Brain microvascular endothelial cell (primary cell): ENCODE data around the gene USP2.

Source experiments
- DNase-seq: peaks from one replicate; pipeline ENCODE4 v3.0.0-alpha.2; 2020
- H3K27ac ChIP-seq: fragments of 250-450 bp; sonication (Bioruptor Pico); 2 replicates; pipeline ENCODE4 v1.5.1; 2020; ENCODE audit warnings: mild to moderate bottlenecking, moderate library complexity
- H3K27me3 ChIP-seq: fragments of 250-450 bp; sonication (Bioruptor Pico); replicated peaks from 2 replicates; pipeline ENCODE4 v1.5.1; 2020; ENCODE audit warnings: mild to moderate bottlenecking
- H3K36me3 ChIP-seq: fragments of 250-450 bp; sonication (Bioruptor Pico); replicated peaks from 2 replicates; pipeline ENCODE4 v1.5.1; 2020; ENCODE audit warnings: mild to moderate bottlenecking
- H3K4me3 ChIP-seq: 2 replicates; pipeline ENCODE4 v1.5.1; 2011; ENCODE audit warnings: low read depth, mild to moderate bottlenecking, control low read depth, low read length, moderate library complexity
- in situ Hi-C: cut with HindIII; loops from 2 replicates; pipeline ENCODE4 v1.10.0; 2017; ENCODE audit warnings: low sequenced_read_pairs, low pct_ligation_motif_present
- TF ChIP-seq, protein P1 (sequence below): IDR thresholded peaks from 2 replicates; pipeline ENCODE4 v1.5.1; 2011; ENCODE audit warnings: low read depth, mild to moderate bottlenecking, moderate library complexity, low read length, control low read depth, inconsistent platforms; ENCODE audit errors: missing control alignments

Gene USP2

GRCh38 chr11:119347242-119347641, 34.2 kb downstream of the USP2 start:
- no peak overlapping the region for H3K4me3 ChIP-seq
- no peak overlapping the region for H3K27ac ChIP-seq
- no peak for DNase-seq
- peaks cover 6% of the 10 kb centered on the region for H3K27me3 ChIP-seq
- TF ChIP-seq, protein P1, sequence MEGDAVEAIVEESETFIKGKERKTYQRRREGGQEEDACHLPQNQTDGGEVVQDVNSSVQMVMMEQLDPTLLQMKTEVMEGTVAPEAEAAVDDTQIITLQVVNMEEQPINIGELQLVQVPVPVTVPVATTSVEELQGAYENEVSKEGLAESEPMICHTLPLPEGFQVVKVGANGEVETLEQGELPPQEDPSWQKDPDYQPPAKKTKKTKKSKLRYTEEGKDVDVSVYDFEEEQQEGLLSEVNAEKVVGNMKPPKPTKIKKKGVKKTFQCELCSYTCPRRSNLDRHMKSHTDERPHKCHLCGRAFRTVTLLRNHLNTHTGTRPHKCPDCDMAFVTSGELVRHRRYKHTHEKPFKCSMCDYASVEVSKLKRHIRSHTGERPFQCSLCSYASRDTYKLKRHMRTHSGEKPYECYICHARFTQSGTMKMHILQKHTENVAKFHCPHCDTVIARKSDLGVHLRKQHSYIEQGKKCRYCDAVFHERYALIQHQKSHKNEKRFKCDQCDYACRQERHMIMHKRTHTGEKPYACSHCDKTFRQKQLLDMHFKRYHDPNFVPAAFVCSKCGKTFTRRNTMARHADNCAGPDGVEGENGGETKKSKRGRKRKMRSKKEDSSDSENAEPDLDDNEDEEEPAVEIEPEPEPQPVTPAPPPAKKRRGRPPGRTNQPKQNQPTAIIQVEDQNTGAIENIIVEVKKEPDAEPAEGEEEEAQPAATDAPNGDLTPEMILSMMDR, result no peak
- in situ Hi-C loops, result no loop called here
- H3K36me3 ChIP-seq, result no peaks in the 10 kb centered on the region

DNA sequence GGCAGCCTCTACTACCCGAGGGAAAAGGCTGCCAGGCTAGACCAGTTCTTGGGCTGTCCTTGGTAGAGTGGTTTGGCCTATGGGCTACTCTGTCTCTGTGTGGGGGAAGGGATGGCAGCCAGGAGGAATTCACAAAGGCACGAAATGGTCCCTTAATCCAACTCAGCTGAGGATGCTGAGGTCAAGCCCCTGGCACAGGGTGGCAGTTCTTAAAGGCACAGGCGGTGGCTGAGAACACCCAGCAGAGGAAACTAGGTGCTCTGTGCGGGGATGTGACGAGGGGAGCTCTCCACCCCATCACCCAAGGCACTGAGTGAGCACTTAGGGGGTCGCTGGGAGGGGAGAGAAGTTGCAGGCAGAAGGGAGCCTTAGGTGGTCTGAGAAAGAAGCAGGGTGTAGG, 34.9 kb downstream of the USP2 start, which contains the start of gene MFRP:
Gene MFRP (minus strand): TSS at position 101 of the 400 bp plus-strand sequence. CDS start 192 bp downstream, outside the sequence.
- no peak for DNase-seq
- Histone ChIP-seq H3K36me3 (no peaks in the 10 kb centered on the region), H3K27ac (no peak within 1 kb of the TSS), H3K4me3 (no peak within 1 kb of the TSS), H3K27me3 (peaks cover 6% of the 10 kb centered on the region)
- TF ChIP-seq, protein P1, result no peak
- in situ Hi-C loops, result no loop called here

GRCh38 chr11:119345685-119346084, 35.8 kb downstream of the USP2 start:
- DNase-seq, result no peak
- in situ Hi-C loops, result no loop called here

GRCh38 chr11:119344291-119345010, 37.0 kb downstream of the USP2 start:
- H3K4me3 ChIP-seq, result no peak overlapping the region
- DNase-seq, result no peak
- in situ Hi-C loops, result no loop called here
- H3K36me3 ChIP-seq, result no peaks in the 10 kb centered on the region
- TF ChIP-seq, protein P1, result no peak
- H3K27ac ChIP-seq, result no peak overlapping the region
- peaks cover 18% of the 10 kb centered on the region for H3K27me3 ChIP-seq

More at GRCh38 chr11:119345685-119346084, 35.8 kb downstream of the USP2 start:
- TF ChIP-seq, protein P1, result no peak
- peaks cover 15% of the 10 kb centered on the region for H3K27me3 ChIP-seq
- H3K27ac ChIP-seq, result no peak overlapping the region
- no peak overlapping the region for H3K4me3 ChIP-seq
- H3K36me3 ChIP-seq, result no peaks in the 10 kb centered on the region

DNA sequence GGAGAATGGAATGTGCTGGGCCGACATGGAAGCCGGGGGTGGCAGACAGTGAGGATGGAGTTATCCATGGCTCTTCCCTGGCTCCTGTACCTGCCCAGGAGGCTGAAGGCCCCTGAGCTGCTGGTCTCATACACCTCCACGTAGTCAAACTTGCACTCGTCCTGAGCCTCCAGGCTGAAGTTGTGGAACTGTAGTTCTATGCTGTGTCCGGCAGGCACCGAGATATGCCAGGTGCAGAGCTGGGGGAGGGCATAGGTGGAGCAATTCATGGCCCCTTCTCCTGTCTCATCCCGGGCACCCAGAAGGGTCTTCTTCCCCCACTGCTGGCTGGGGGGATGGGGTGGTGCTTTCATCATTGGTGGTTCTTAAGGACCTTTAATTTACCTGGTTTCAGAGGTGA, 37.8 kb downstream of the USP2 start:
- Histone ChIP-seq H3K27ac (no peak overlapping the region), H3K4me3 (no peak overlapping the region), H3K36me3 (no peaks in the 10 kb centered on the region), H3K27me3 (peaks cover 18% of the 10 kb centered on the region)
- no peak for DNase-seq
- in situ Hi-C loops, result no loop called here
- TF ChIP-seq, protein P1, result no peak
